HG03039 (cell line): ENCODE measurements around the gene CHSY3.
"Not testable (repeated sequence)": the region's sequence is repeated elsewhere in the genome, so short reads cannot be mapped to it uniquely, and the experiment has no call there.

Experiments
- ATAC-seq: cut with Tn5 transposase; IDR thresholded peaks from one replicate; pipeline ENCODE4 v1.9.1; 2021; ENCODE audit warnings: mild to moderate bottlenecking, moderate library complexity; ENCODE audit not compliant: unreplicated experiment

The CHSY3 gene

DNA sequence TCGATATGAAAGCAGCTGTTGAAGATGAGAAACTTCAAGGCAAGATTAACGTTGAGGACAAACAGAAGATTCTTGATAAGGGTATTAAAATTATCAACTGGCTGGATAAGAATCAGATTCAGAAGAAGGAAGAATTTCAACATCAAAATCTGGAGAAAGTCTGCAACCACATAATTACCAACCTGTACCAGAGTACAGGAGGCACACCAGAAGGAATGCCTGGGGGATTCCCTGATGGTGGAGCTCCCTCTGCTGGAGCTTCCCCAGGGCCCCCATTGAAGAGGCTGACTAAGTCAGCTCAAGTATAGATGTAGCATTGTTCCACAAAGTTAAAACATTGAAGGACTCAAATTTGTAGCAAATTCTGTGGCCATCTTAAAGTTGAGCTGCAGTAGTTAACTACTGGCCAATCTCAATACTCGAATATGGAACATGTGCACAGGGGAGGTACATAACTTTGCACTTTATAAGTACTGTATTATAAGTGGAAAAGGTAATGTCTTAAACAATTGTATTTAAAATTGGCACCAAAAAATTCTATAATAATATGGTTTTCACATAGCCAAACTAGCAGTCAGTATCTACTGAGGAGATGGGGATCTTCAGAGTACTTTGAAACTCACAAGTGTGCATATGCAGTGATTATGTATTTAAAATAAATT lies 237.5 kb downstream of the CHSY3 start:
- peak; percentile 83 for ATAC-seq

DNA sequence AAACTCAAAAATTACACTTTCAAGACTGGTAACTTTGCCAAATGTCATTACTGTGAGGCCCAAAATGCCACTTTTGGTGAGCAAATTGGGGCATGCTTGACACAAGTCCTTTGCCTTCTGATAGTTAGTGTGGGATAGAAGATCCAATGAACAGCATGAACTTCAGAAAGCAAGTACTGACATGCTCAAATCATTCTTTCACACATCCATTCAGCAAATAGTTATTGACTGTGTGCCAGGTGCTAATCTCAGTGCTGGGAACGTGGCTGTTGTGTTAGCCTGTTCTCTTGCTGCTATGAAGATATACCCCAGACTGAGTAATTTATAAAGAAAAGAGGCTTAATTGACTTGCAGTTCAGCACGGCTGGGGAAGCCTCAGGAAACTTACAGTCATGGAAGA lies 247.0 kb downstream of the CHSY3 start:
- no peak for ATAC-seq

DNA sequence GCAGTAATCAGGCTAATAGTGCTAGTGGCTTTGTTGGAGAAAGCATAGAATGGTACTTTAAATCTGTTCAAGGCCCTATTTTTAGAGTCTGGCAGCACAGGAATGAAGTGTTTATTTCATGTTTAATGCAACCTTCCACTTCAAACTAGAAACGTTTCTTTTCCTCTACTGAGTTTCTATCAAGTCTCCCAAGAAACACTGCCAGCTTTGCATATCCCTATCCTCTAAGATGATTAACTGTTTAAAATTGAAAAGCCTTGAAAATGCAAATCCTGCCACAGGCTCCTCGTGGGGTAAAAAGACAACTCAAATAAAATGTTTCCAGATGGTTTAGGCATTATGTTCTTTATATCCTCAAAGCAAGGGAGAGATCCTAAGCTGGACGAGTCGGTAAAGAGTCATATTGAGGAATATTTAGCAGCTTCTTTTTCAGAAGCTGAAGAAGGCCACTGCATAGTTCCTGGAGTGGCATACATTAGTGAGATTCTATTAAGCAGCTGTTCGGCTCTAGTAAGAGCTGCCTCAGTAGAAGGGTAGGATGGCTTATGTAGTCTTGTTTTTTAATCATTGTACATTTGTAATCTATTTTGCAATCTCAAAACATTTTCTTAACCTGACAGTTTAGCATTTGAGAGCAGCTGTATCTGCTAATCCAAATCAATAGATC lies 251.2 kb downstream of the CHSY3 start:
- ATAC-seq = no peak

DNA sequence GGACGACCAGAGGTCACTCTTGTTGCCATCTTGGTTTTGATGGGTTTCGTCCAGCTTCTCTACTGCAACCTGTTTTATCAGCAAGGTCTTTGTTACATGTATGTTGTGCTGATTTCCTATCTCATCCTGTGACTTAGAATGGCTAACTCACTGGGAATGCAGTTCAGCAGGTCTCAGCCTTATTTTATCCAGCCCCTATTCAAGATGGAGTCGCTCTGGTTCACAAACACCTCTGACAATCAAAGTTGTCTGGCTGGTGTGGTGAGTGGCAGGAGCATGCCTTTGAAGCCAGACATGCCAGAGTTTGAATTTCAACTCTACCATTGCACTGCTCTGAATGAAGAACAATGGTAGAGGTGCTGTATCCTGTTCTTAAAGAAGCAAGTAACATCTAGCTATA lies 253.8 kb downstream of the CHSY3 start:
- no peak for ATAC-seq

DNA sequence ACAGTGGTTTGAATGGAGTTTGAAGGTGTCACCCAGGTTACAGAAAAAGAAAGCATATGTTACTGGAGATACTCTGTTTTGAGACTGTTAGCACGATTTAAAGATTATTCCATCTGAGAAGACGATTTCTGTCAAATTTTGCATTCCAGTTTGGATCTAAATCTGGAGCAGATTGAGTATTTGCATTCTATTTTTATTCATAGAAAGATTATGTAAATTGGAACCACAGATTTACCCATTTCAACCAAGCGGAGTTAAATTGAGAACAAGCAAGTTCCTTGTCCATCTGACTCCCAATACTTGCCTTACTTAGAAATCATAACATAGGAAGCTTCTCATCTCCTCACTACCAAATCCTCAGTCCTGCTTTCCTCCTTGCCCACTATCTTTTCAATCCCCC lies 255.7 kb downstream of the CHSY3 start:
- no peak for ATAC-seq

DNA sequence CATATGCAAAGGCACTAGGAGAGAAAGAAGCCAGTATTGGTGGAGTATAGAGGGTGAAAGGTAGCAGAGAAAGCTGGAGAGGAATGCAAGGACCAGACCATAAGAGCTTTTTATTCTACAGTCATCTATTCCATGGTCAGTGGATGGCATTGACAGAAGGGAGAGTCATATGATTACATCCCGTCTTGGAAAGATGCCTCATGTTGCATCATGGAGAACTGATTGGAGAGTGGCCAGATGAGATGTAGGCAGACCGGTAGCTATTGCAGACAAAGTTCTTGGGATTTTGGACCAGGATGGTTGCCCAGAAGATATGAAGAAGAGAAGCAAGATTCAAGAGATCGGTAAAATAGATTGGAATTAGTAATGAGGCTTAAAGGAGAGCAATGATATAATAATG lies 260.7 kb downstream of the CHSY3 start:
- ATAC-seq = no peak

DNA sequence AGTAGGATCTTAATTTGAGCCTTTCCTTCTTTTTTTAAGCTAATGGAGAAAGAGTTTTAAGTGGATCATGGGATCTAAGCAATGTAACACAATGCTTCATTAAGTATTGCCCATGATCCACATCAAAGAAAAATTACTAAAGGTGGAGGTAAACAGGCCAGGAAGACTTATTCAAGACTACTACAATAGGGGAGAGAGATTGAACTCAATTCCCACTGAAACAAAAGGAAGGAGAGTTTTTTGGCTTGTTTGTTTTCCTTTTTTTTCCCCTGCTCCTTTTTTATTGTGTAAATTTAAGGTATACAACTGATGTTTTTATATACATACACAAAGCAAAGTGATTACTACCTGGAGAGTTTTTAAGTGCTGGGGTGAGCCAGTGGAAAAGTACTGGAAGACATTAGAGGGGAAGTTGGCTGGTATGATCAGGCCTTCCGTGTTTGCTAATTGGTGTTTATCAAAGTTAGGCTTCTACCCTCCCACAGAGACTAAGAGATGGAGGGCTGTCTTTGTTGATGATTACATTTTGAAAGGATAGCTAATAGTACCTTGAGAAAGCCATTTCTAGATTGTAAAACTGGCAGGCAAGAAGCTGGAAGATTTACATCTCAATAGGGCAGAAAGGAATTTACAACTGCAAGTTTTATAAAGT lies 262.7 kb downstream of the CHSY3 start:
- no peak for ATAC-seq

DNA sequence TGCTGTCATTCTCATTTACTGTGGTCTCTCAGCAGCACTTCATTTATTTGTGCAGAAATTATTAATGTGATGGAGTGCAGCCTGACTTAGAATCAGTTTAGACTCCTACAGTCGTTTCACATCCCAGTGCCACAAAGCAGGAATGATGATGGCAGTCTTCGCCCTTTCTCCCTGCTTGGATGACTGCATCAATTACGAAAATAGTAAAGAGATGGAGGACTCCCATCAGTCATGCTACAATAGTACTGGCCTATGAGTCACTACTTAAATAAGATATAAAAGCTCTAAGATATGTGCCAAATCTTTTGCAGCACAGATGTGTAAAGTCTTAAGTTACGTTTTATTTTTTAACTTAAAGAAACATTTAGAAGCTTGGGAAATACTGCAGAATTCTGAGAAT lies 263.9 kb downstream of the CHSY3 start:
- ATAC-seq = no peak

DNA sequence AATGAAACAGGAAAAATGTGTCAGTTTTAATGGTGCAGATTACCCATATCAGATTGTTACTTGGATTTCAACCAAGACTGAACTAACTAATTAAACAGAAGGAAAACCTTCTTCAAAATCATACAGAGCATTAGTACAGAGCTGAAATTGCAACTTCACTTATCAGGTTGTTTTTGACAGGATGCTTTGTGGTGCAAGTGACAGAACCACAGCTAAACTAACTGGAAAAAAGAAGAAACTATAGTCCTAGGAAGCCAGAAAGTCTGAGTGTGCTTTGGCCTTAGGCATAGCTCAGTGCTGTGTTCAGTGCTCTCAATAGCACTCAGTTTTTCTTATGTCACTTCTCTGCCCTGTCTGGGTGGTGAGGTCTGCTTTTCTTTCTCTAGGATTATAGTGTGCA lies 267.4 kb downstream of the CHSY3 start:
- ATAC-seq = no peak

DNA sequence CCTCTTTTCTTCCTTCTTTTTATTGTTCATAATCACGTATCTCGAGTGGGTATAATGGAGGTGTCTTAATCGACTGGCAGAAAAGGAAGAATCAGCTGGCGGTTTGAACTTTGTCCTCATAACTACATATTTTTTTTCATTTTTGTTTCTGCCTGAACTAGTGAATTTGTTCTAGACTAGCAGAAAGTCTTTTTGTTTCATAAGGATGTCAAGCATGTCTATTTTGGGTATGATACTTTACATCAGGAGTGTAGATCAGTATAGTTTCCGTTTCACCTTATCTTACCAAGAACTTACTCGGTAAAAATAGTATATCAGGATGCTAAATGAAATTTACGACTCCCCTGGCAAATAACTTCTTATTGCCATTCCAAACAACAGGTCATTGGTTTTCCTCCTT lies 278.9 kb downstream of the CHSY3 start:
- ATAC-seq = no peak

DNA sequence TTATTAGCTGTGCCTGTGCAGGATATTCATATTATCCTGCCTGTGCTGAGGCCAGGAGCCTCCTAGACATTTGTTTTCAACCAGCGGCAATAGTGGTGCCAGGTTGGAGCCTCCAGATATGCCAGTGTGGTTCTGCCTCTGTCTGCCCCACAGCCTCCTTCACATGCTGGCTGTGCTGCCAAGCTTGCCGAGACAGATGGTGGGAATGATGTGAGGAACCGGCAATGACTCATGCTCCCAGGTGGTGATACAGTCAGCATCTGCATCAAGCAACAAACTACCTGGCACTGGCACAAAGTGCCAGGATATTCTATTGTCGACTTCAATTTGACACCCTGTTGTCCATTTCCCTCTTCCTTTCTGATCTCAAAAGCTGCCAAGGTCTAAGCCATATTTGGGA lies 285.7 kb downstream of the CHSY3 start:
- ATAC-seq = no peak

DNA sequence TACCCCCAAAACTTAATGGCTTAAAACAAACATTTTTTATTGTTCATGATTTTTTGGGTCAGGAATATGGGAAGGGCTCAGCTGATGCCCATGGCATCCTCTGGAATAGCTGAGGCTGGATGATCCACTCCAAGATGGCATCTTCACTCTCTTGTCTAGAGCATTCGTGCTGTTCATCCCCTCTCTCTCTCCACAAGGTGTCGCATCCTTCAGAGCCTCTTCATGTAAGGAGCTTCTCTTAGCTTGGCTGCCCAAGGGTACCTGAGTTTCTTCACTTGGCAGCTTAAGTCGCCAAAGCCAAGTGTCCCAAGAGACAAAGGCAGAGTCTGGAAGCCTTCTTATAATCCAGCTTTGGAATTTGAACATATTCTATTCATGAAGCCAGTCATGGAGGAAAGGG lies 294.7 kb downstream of the CHSY3 start:
- ATAC-seq = no peak

DNA sequence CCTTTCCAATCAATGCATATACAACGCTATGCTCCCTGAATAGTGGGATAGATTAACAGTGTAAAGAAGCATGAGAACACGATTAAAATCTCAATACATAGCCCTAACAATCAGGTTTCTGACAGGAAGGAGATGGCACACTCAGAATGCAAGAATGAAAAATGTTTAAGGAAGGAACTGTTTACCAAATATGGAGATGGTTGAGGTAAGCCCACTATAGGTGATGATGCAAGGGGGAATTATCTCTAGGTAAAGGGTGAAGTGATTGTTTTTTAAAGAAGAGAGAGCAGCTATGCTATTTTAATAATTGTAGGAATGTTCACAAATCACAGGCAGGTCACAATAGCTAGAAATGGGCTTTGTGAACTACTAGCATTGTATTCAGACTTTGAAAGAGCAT lies 302.4 kb downstream of the CHSY3 start:
- ATAC-seq = no peak

DNA sequence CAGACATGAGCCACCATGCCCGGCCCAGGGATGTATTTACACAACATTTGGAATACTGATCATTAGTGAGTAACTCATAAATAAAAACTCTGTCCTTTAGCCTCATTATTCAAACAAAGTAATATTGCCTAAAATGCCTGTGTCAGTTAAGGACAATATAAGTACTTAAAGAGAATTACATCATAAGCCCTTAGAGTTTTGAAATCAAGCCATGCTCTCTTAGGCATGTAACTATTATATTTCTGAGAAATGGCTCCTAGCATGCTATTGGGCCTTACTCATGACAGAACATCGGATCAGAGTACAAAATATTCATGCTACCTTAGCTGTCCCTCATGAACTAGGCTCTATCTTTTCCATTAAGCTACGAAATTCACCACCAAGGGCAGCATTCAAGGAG lies 309.3 kb downstream of the CHSY3 start:
- no peak for ATAC-seq

DNA sequence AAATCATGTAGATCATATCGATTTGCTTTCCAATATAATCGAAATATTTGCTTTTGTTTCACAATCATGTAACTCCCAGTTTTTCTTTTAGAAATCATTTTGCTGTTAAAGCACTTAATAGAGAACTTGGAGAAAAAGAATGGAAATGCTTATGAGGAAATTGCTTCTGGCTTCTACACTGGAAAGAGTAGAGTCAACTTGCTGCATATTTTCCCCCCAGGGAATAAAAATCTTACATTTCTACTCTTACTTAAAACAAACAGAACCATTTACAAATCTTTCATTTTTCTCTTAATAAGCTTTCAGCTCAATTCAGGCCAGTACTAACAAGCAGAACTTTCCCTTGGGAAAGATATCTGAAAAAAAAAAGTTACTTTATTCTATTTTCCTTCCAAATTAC lies 312.0 kb downstream of the CHSY3 start:
- no peak for ATAC-seq

DNA sequence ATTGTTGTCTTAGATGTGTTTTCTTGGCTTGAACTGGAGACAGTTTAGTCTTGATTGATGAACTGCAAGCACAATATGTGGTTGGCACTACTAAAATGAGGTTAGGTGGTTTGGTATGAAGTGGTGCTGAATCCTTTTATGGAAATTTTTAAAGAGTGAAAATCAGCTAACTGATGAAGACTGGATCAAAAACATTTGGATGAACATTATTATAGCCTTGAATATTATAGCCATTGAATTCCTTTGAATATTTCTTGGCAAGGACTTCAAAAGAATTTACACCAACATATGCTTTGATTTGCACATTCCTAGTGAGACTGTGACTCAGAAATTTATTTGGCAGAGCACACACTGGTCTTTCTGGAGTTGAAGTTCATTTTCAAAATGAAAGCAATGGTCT lies 318.3 kb downstream of the CHSY3 start:
- ATAC-seq = no peak

DNA sequence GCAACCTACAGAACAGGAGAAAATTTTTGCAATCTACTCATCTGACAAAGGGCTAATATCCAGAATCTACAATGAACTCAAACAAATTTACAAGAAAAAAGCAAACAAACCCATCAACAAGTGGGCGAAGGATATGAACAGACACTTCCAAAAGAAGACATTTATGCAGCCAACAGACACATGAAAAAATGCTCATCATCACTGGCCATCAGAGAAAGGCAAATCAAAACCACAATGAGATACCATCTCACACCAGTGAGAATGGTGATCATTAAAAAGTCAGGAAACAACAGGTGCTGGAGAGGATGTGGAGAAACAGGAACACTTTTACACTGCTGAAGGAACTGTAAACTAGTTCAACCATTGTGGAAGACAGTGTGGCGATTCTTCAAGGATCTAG lies 322.3 kb downstream of the CHSY3 start:
- not testable (repeated sequence) for ATAC-seq

DNA sequence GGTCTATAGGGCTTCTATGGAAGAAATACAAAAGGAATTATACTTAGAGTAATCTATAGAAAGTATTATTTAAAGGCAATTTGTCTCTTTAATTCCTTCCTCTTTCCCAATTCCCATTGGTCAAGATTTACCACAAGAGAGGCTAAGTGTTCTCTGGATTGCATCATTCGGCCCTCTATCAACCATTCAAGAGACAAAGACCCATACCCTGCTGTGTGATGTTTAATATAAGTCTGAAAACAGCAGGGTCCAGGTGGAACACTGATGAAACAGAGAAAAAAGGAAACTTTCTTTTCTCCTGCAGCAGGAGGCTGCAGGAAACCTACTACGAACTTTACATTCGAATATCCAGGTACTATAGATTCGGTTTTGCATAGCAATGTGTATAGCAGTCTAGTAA lies 323.4 kb downstream of the CHSY3 start:
- no peak for ATAC-seq

DNA sequence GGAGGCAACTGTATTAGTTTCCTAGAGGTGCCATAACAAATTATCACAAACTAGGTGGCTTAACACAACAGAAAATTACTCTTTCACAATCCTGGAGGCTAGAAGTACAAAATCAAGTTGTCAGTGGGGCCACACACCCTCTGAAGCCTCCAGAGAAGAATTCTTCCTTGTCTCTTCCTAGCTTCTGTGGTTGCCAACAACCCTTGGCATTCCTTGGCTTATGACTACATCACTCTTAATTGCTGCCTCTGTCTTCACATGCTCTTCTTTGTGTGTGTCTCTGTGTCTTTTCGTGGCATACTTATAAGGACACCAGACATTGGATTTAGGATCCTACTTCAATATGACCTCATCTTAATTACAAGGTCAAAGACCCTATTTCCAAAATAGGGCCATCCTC lies 327.5 kb downstream of the CHSY3 start:
- ATAC-seq = no peak

DNA sequence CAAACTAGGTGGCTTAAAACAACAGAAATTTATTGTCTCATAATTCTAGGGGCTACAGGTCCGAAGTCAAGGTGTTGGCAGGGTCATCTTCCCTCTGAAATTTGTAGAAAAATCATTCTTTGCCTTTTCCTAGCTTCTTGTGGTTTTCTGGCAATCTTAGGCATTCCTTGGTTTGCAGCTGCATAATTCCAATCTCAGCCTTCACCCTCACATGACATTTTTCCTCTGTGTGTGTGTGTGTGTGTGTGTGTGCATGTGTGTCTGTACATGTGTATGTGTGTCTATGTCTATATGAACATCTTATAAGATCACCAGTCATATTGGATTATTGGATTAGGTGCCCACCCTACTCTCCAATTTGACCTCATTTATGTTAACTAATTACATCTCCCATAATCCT lies 330.6 kb downstream of the CHSY3 start:
- ATAC-seq = no peak
